Measurements from ENCODE around the gene TNFAIP2. TPM values are rescaled to one million over a fixed set of nuclear protein-coding genes. Genes with fewer than 3 reads are reported as not detected.

TNFAIP2 gene
- total and polyA plus RNA-seq, 2 experiments from 2014 or later, result 9.9 to 14.1 TPM

- peaks cover 53% of the 10 kb centered on the region for H3K27me3 ChIP-seq (ENCODE audit: insufficient read depth)
- no peaks in the 10 kb centered on the region for H3K36me3 ChIP-seq (ENCODE audit: insufficient read depth)
- H4K20me1 ChIP-seq (replicated peaks; ENCODE audit: insufficient read depth), result 0 out of 2 replicates have a peak, but pooled peaks cover 3% of the 10 kb centered on the region
- H3F3A ChIP-seq (replicated peaks; ENCODE audit: low read depth), result 0 out of 2 replicates have a peak, but pooled peaks cover 5% of the 10 kb centered on the region
- Mint-ChIP-seq H3K4me1 (peaks cover 16% of the 10 kb centered on the region; the same call in 2 of the 3 replicates), H3K27me3 (ENCODE audit: insufficient read depth, low read depth, poor library complexity) (peaks cover 66% of the 10 kb centered on the region), H3K9me3 (no peaks in the 10 kb centered on the region; the same call in 2 of the 3 replicates), H3K27ac (no peak overlapping the region), H3K36me3 (ENCODE audit: low read depth) (no peaks in the 10 kb centered on the region), H3K4me3 (no peak overlapping the region)
- no peaks in the 10 kb centered on the region for H3K9me2 ChIP-seq (ENCODE audit: insufficient read depth)
- peak overlapping the region; percentile 77 for H3K4me2 ChIP-seq
- TF ChIP-seq EZH2 (IDR thresholded peaks at IDR 0.05; ENCODE audit: low read depth, unreplicated experiment) (peak; percentile 27), EZH2phosphoT487 (IDR thresholded peaks at IDR 0.05; ENCODE audit: unreplicated experiment) (peak; percentile 8), ETS1 (IDR thresholded peaks at IDR 0.05) (no peak)
- H3K79me2 ChIP-seq (replicated peaks; ENCODE audit: insufficient read depth), result no peaks in the 10 kb centered on the region
- no peak overlapping the region for H3K27ac ChIP-seq (ENCODE audit: low read depth)
- DNase-seq (ENCODE audit: low spot score) (no peak), ATAC-seq (no peak)
- H3K4me1 ChIP-seq (ENCODE audit: insufficient read depth), result peaks cover 10% of the 10 kb centered on the region; the same call in 1 of the 2 replicates
- H2AFZ ChIP-seq, result 0 out of 2 replicates have a peak overlapping the region, but pooled peaks have one; percentile 59
- peak overlapping the region; percentile 51; the same call in 1 of the 2 replicates for H3K4me3 ChIP-seq
Measured at GRCh38 chr14:103104389-103104653, 18.9 kb upstream of the TNFAIP2 start.

GRCh38 chr14:103104654-103105452 is 18.4 kb upstream of the TNFAIP2 start:
- Mint-ChIP-seq H3K4me1 (peaks cover 16% of the 10 kb centered on the region; the same call in 2 of the 3 replicates), H3K27ac (no peak overlapping the region), H3K4me3 (peak overlapping the region; percentile 4; the same call in 1 of the 3 replicates), H3K27me3 (ENCODE audit: insufficient read depth, low read depth, poor library complexity) (peaks cover 68% of the 10 kb centered on the region), H3K9me3 (no peaks in the 10 kb centered on the region; the same call in 2 of the 3 replicates), H3K36me3 (ENCODE audit: low read depth) (no peaks in the 10 kb centered on the region)
- Histone ChIP-seq H4K20me1 (replicated peaks; ENCODE audit: insufficient read depth) (0 out of 2 replicates have a peak, but pooled peaks cover 3% of the 10 kb centered on the region), H3K9me2 (ENCODE audit: insufficient read depth) (no peaks in the 10 kb centered on the region), H3K27me3 (ENCODE audit: insufficient read depth) (peaks cover 56% of the 10 kb centered on the region), H3K36me3 (ENCODE audit: insufficient read depth) (no peaks in the 10 kb centered on the region), H3K4me2 (peak overlapping the region; percentile 77), H3K4me1 (ENCODE audit: insufficient read depth) (peaks cover 9% of the 10 kb centered on the region; the same call in 1 of the 2 replicates), H3K27ac (ENCODE audit: low read depth) (no peak overlapping the region), H3K79me2 (replicated peaks; ENCODE audit: insufficient read depth) (no peaks in the 10 kb centered on the region), H3F3A (replicated peaks; ENCODE audit: low read depth) (0 out of 2 replicates have a peak, but pooled peaks cover 5% of the 10 kb centered on the region), H3K4me3 (peak overlapping the region; percentile 51; the same call in 1 of the 2 replicates), H2AFZ (0 out of 2 replicates have a peak overlapping the region, but pooled peaks have one; percentile 59)
- ATAC-seq, result peak; percentile 70
- peak; percentile 67 for TF ChIP-seq EZH2 (IDR thresholded peaks at IDR 0.05; ENCODE audit: low read depth, unreplicated experiment)
- TF ChIP-seq EZH2phosphoT487 (IDR thresholded peaks at IDR 0.05; ENCODE audit: unreplicated experiment), result no peak
- TF ChIP-seq ZNF331 (CRISPR knock-in tag; IDR thresholded peaks at IDR 0.05; ENCODE audit: low read depth), result no peak
- TF ChIP-seq CTCF (conservative IDR thresholded peaks at IDR 0.05; ENCODE audit: low read depth in 2 of 2), result peak; percentile 86 to 96
- DNase-seq (ENCODE audit: low spot score), result peak; percentile 80

Data from GM23338 (cell line).